ENCODE measurements around the gene CDC14A. TPM values are rescaled to one million over a fixed set of nuclear protein-coding genes. Genes with fewer than 3 reads are reported as not detected.

The CDC14A gene
- total RNA-seq, 2 donors from 2014 or later, result 9.6 to 16.8 TPM

DNA sequence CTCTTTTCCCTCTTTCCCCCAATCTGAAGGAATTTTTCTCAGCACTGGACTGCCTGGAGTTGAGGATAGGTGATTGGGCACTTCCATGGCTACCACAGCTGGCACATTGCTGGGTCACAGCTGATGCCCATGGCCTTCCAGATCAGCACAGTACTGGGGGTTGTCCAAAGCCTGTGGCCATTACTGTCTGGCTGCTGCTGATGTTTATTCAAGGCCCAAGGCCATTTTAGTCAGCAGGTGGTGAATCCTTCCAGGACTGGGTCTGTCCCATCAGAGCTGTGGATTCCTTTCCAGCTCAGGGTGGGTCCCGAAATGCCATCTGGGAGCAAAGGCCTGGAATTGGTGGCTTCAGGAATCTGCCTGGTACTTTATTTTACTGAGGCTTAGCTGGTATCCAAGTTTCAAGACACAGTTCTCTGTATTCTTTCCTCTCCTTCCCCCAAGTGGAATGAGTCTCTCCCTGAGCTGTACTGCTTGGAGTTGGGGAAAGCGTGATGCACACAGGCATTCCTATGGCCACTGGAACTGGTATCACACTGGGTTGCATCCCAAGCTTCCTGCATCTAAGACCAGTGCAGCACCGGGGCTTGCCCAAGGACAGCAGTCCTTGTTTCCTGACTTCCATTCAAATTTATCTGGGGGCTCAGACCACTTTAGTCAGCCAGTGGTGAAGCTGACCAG lies 204.8 kb downstream of the CDC14A start:
- H3K36me3 ChIP-seq, result no peaks in the 10 kb centered on the region
- no peak overlapping the region for H3K27ac ChIP-seq
- no peak overlapping the region for H3K9ac ChIP-seq (ENCODE audit: low read depth in 2 of 2, low read length in 2 of 2)
- no peak overlapping the region for H3K4me3 ChIP-seq
- H3K27me3 ChIP-seq, result no peaks in the 10 kb centered on the region
- TF ChIP-seq, protein P1, sequence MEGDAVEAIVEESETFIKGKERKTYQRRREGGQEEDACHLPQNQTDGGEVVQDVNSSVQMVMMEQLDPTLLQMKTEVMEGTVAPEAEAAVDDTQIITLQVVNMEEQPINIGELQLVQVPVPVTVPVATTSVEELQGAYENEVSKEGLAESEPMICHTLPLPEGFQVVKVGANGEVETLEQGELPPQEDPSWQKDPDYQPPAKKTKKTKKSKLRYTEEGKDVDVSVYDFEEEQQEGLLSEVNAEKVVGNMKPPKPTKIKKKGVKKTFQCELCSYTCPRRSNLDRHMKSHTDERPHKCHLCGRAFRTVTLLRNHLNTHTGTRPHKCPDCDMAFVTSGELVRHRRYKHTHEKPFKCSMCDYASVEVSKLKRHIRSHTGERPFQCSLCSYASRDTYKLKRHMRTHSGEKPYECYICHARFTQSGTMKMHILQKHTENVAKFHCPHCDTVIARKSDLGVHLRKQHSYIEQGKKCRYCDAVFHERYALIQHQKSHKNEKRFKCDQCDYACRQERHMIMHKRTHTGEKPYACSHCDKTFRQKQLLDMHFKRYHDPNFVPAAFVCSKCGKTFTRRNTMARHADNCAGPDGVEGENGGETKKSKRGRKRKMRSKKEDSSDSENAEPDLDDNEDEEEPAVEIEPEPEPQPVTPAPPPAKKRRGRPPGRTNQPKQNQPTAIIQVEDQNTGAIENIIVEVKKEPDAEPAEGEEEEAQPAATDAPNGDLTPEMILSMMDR (IDR thresholded peaks at IDR 0.05), result no peak
- DNase-seq, result no peak
- no peaks in the 10 kb centered on the region for H3K9me3 ChIP-seq
- intact Hi-C loops (cut with DNase I), result no loop called here
- H3K4me1 ChIP-seq, result no peaks in the 10 kb centered on the region

DNA sequence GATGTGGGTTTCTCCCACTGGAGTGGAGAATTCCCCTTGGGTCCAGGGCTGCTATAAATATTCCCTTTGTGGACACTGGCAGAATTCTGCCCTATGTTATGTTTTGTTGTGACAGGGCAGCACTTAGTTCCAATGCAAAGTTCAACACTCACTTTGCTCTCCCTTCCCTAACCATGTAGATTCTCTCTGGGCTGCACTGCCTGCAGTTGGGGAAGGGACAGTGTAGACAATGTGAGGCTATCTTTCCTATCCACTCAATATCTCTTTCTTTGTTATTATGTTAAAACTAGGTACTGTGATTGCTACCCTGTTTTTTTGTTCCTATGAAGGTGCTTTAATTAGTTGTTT lies 205.3 kb downstream of the CDC14A start:
- intact Hi-C loops (cut with DNase I), result no loop called here
- Histone ChIP-seq H3K9me3 (no peaks in the 10 kb centered on the region), H3K9ac (ENCODE audit: low read depth in 2 of 2, low read length in 2 of 2) (no peak overlapping the region), H3K36me3 (no peaks in the 10 kb centered on the region), H3K4me1 (no peaks in the 10 kb centered on the region), H3K4me3 (no peak overlapping the region), H3K27ac (no peak overlapping the region), H3K27me3 (no peaks in the 10 kb centered on the region)
- TF ChIP-seq, protein P1 (IDR thresholded peaks at IDR 0.05), result no peak
- no peak for DNase-seq

DNA sequence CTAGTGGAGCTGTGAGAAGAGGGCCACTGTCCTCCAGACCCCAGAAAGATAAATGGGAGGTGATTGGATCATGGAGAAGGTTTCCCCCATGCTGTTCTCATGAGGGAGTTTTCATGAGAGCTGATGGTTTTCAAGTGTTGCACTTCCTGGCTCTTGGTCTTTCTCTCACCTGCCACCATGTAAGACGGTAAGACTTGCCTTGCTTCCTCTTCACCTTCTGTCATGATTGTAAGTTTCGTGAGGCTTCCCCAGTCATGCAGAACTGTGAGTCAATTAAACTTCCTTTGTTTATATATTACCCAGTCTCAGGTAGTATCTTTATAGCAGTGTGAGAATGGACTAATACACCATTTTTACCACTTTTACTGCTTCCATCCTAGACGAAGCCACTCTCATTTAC lies 213.2 kb downstream of the CDC14A start:
- no peaks in the 10 kb centered on the region for H3K36me3 ChIP-seq
- H3K9ac ChIP-seq (ENCODE audit: low read depth in 2 of 2, low read length in 2 of 2), result no peak overlapping the region
- TF ChIP-seq, protein P1 (IDR thresholded peaks at IDR 0.05), result no peak
- intact Hi-C loops (cut with DNase I), result no loop called here
- H3K27me3 ChIP-seq, result no peaks in the 10 kb centered on the region
- H3K27ac ChIP-seq, result no peak overlapping the region
- H3K9me3 ChIP-seq, result no peaks in the 10 kb centered on the region
- H3K4me1 ChIP-seq, result no peaks in the 10 kb centered on the region
- no peak for DNase-seq
- H3K4me3 ChIP-seq, result no peak overlapping the region

DNA sequence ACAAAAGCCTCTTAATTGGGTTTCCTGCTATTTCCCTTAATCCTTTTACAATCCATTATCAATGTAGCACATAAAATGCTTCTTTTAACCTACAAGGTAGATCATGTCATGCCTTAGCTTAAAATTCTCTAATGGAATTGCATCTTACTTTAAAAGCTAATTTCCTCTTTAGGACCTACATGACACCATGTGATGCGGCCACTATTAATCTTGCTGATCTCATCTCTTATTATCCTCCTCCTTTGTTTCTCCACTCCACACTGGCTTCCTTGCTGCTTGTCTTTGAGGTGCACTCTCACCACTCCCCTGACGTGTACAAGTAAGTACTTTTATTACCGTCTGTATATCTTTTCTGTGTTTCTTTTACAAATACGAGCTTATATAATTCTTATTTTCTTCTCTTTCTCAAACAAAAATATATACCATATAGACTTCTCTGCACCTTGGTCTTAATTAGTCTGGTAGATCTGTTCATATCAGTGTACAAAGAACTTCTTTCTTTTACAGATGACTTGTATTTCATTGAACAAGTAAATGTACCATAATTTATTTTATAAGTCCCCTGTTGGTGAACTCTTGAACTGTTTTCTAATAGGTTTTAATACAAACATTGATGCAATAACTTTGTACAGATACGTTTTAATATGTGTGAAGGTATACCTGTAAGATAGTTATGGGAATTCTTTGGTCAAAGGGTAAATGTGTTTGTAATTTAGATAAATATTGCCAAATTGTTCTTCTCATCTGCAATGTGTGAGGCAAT lies 213.8 kb downstream of the CDC14A start:
- H3K9me3 ChIP-seq, result no peaks in the 10 kb centered on the region
- intact Hi-C loops (cut with DNase I), result no loop called here
- H3K27me3 ChIP-seq, result no peaks in the 10 kb centered on the region
- TF ChIP-seq, protein P1 (IDR thresholded peaks at IDR 0.05), result no peak
- H3K9ac ChIP-seq (ENCODE audit: low read depth in 2 of 2, low read length in 2 of 2), result no peak overlapping the region
- DNase-seq, result no peak
- no peaks in the 10 kb centered on the region for H3K36me3 ChIP-seq
- H3K4me3 ChIP-seq, result no peak overlapping the region
- H3K4me1 ChIP-seq, result no peaks in the 10 kb centered on the region
- H3K27ac ChIP-seq, result no peak overlapping the region

DNA sequence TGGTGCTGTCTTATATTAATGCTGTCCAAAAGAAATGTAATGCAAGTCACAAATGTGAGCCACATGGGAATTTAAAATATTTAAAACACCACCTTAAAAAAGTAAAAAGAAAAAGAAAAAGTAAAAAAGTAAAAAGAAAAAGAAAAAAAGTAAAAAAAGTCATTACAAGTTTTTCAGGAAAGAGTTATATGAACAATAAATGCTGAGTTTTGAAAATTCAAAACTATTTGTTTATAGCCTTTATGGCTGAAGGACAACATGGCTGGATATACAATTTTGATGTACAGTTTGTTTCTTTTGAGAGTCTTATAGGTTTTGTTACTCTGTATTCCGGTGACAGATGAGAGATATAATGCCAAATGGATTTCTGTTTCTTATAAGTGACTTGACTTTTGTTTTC lies 214.8 kb downstream of the CDC14A start:
- Histone ChIP-seq H3K4me3 (no peak overlapping the region), H3K36me3 (no peaks in the 10 kb centered on the region), H3K9me3 (no peaks in the 10 kb centered on the region), H3K27me3 (no peaks in the 10 kb centered on the region), H3K4me1 (no peaks in the 10 kb centered on the region), H3K9ac (ENCODE audit: low read depth in 2 of 2, low read length in 2 of 2) (no peak overlapping the region), H3K27ac (no peak overlapping the region)
- intact Hi-C loops (cut with DNase I), result no loop called here
- DNase-seq, result no peak
- TF ChIP-seq, protein P1 (IDR thresholded peaks at IDR 0.05), result no peak

Other genes with a start within 250 kb of the CDC14A start
- 1 to 10 TPM; 3.3 to 8.0 TPM for gene SASS6, start 219.6 kb upstream of the CDC14A start, total RNA-seq
- 10 to 100 TPM in 1 of 2 donors, 1 to 10 TPM in 1; 8.6 to 11.5 TPM for gene TRMT13, start 219.3 kb upstream of the CDC14A start, total RNA-seq
- gene LRRC39, start 174.2 kb upstream of the CDC14A start, total RNA-seq, result under 1 TPM in 1 of 2 donors, not detected in 1; 0.37 TPM
- 10 to 100 TPM; 15.5 to 20.3 TPM for gene DBT, start 102.7 kb upstream of the CDC14A start, total RNA-seq
- 10 to 100 TPM; 39.4 to 41.4 TPM for gene RTCA, start 86.3 kb upstream of the CDC14A start, total RNA-seq
- gene GPR88, start 185.6 kb downstream of the CDC14A start, total RNA-seq, result under 1 TPM in 1 of 2 donors, not detected in 1; 0.19 TPM

Measured in colonic mucosa (tissue), 4 donors.